ENCODE data around the gene SLC2A4. TPM values are rescaled to one million over a fixed set of nuclear protein-coding genes. Genes with fewer than 3 reads are reported as not detected.

Gene SLC2A4
- polyA plus RNA-seq, 3 donors, result not detected

- no peak for TF ChIP-seq CTCF (IDR thresholded peaks at IDR 0.05)
- Histone ChIP-seq H3K4me1 (ENCODE audit: control insufficient read depth in 1 of 2, insufficient read depth in 2 of 2, low read length in 2 of 2) (peaks cover 34 to 41% of the 10 kb centered on the region in 2 donors), H3K36me3 (replicated peaks in 1 of 2; ENCODE audit: control insufficient read depth in 1 of 2, insufficient read depth in 2 of 2, low read length in 2 of 2) (peaks cover 66 to 69% of the 10 kb centered on the region in 2 donors), H4K20me1 (ENCODE audit: insufficient read depth, low read length) (peaks cover 50% of the 10 kb centered on the region), H3K9me3 (replicated peaks in 1 of 2; ENCODE audit: control insufficient read depth in 1 of 2, insufficient read depth in 1 of 2, low read length in 2 of 2) (no peaks in the 10 kb centered on the region), H3K4me3 (replicated peaks in 1 of 3; ENCODE audit: low read depth in 2 of 3, low read length in 3 of 3) (peak overlapping the region; percentile 77 to 91 (median 82)), H3K79me2 (ENCODE audit: insufficient read depth, low read length) (peaks cover 58% of the 10 kb centered on the region), H3K27ac (ENCODE audit: low read depth in 1 of 2, low read length in 2 of 2) (peak overlapping the region; percentile 77 to 93), H2AFZ (ENCODE audit: insufficient read depth, low read depth, low read length, poor library complexity, severe bottlenecking) (peak overlapping the region; percentile 92), H3K27me3 (ENCODE audit: control insufficient read depth in 2 of 2, insufficient read depth in 2 of 2, low read length in 2 of 2) (no peaks in the 10 kb centered on the region), H3K9ac (ENCODE audit: insufficient read depth, low read length, poor library complexity, severe bottlenecking) (peak overlapping the region; percentile 78), H3K4me2 (replicated peaks; ENCODE audit: extremely low read depth, low read length, poor library complexity, severe bottlenecking) (peak overlapping the region; percentile 97)
- H3K4me3 Mint-ChIP-seq, result peak overlapping the region; percentile 77 to 85
- H3K27ac Mint-ChIP-seq, result peak overlapping the region; percentile 58 to 91 (median 84)
- H3K9me3 Mint-ChIP-seq, result no peaks in the 10 kb centered on the region
- peaks cover 0 to 2% (median 0%) of the 10 kb centered on the region in 3 donors for H3K27me3 Mint-ChIP-seq (ENCODE audit: low read depth in 3 of 3)
- 59% methylated on average over 3 of the region's 9 CpGs for WGBS (ENCODE audit: insufficient coverage)
- H3K36me3 Mint-ChIP-seq, result peaks cover 61 to 77% of the 10 kb centered on the region in 2 donors
- peak in 1 of 3 donors; percentile 3 for DNase-seq
- peaks cover 45% of the 10 kb centered on the region for H3K4me1 Mint-ChIP-seq
- intact Hi-C loops (cut with micrococcal nuclease), result no loop called here
Observed at GRCh38 chr17:7313890-7314718, 32.6 kb downstream of the SLC2A4 start.

- Histone ChIP-seq H3K36me3 (replicated peaks in 1 of 2; ENCODE audit: control insufficient read depth in 1 of 2, insufficient read depth in 2 of 2, low read length in 2 of 2) (peaks cover 60 to 65% of the 10 kb centered on the region in 2 donors), H3K4me3 (replicated peaks in 1 of 3; ENCODE audit: low read depth in 2 of 3, low read length in 3 of 3) (peak within 1 kb of the TSS; percentile 77 to 91 (median 82)), H4K20me1 (ENCODE audit: insufficient read depth, low read length) (peaks cover 41% of the 10 kb centered on the region), H3K27me3 (ENCODE audit: control insufficient read depth in 2 of 2, insufficient read depth in 2 of 2, low read length in 2 of 2) (no peaks in the 10 kb centered on the region), H3K4me1 (ENCODE audit: control insufficient read depth in 1 of 2, insufficient read depth in 2 of 2, low read length in 2 of 2) (peaks cover 25 to 33% of the 10 kb centered on the region in 2 donors), H3K9ac (ENCODE audit: insufficient read depth, low read length, poor library complexity, severe bottlenecking) (peak within 1 kb of the TSS; percentile 78), H3K79me2 (ENCODE audit: insufficient read depth, low read length) (peaks cover 50% of the 10 kb centered on the region), H3K4me2 (replicated peaks; ENCODE audit: extremely low read depth, low read length, poor library complexity, severe bottlenecking) (peak within 1 kb of the TSS; percentile 97), H3K27ac (ENCODE audit: low read depth in 1 of 2, low read length in 2 of 2) (peak within 1 kb of the TSS; percentile 77 to 93), H3K9me3 (replicated peaks in 1 of 2; ENCODE audit: control insufficient read depth in 1 of 2, insufficient read depth in 1 of 2, low read length in 2 of 2) (no peaks in the 10 kb centered on the region), H2AFZ (ENCODE audit: insufficient read depth, low read depth, low read length, poor library complexity, severe bottlenecking) (peak within 1 kb of the TSS; percentile 92)
- Mint-ChIP-seq H3K4me3 (peak within 1 kb of the TSS; percentile 77 to 85), H3K9me3 (no peaks in the 10 kb centered on the region), H3K36me3 (peaks cover 54 to 77% of the 10 kb centered on the region in 2 donors), H3K27me3 (ENCODE audit: low read depth in 3 of 3) (peaks cover 0 to under 1% (median 0%) of the 10 kb centered on the region in 3 donors), H3K4me1 (peaks cover 37% of the 10 kb centered on the region), H3K27ac (peak within 1 kb of the TSS; percentile 88 to 95 (median 91))
- intact Hi-C loops (cut with micrococcal nuclease), result no loop called here
- peak; percentile 83 to 88 (median 88) for DNase-seq
- under 1% methylated on average over 95 of the region's 95 CpGs for WGBS (ENCODE audit: insufficient coverage)
- TF ChIP-seq CTCF (IDR thresholded peaks at IDR 0.05), result no peak
Observed at GRCh38 chr17:7314719-7315569, 33.4 kb downstream of the SLC2A4 start, which contains the start of gene GPS2. Gene GPS2 (minus strand): TSS chr17:7315360. CDS start chr17:7315052, 308 bp downstream.
